Measurements from ENCODE around the gene MYO18B.

GRCh38 chr22:26079009-26079408 lies 337.0 kb downstream of the MYO18B start:
- no peak for TF ChIP-seq YY1 (IDR thresholded peaks at IDR 0.05; ENCODE audit: insufficient read depth, insufficient read length)
- no peak for TF ChIP-seq ZNF274 (IDR thresholded peaks at IDR 0.05; ENCODE audit: low read depth, low read length)
- no peak for TF ChIP-seq SUZ12 (IDR thresholded peaks at IDR 0.05; ENCODE audit: extremely low read depth, insufficient read depth, insufficient read length)
